GM12878 (cell line): ENCODE measurements around the gene AP1M1. TPM values are rescaled to one million over a fixed set of nuclear protein-coding genes. Genes with fewer than 3 reads are reported as not detected.

Experiments
- ATAC-seq: fragments of 200-7000 bp; cut with Tn5 transposase; 3 replicates; pipeline ENCODE4 v1.9.1; 2020; ENCODE audit warnings: mild to moderate bottlenecking, moderate library complexity
- BruUV-seq: library from RNA; stranded (reverse); fragments of 400-500 nt; replicated peaks from 2 replicates; lab custom pipeline; 2021; lab: Mats Ljungman, UMichigan
- CTCF ChIA-PET: fragments of 300-600 bp; sonication (Branson Sonifier 250); formaldehyde crosslinking; extraction: SDS; loops from one replicate; lab custom pipeline; 2021; ENCODE audit warnings: inconsistent platforms; lab: Yijun Ruan, JAX
- POLR2A ChIA-PET: fragments of 350-600 bp; formaldehyde crosslinking; extraction: SDS; loops from one replicate; lab custom pipeline; 2021; ENCODE audit warnings: inconsistent platforms; lab: Charles Lee
- RAD21 ChIA-PET: fragments of 300-600 bp; sonication (Branson Sonifier 250); formaldehyde crosslinking; loops from one replicate; lab custom pipeline; 2023; ENCODE audit warnings: antibody characterized with exemption; ENCODE audit not compliant: unreplicated experiment; lab: Charles Lee
- SMC1A ChIA-PET: fragments of 300-600 bp; sonication (Branson Sonifier 250); formaldehyde crosslinking; loops from one replicate; lab custom pipeline; 2023; ENCODE audit not compliant: unreplicated experiment, uncharacterized antibody; lab: Charles Lee
- DNase-seq: peaks from one replicate; pipeline ENCODE4 v3.0.0-alpha.2; 2011; ENCODE audit warnings: low read depth, low spot score
- FAIRE-seq: peaks from 3 replicates; lab custom pipeline; 2011; peaks lifted over from hg19 to GRCh38; lab: Jason Lieb, UNC
- H2AFZ ChIP-seq: 2 replicates; pipeline ENCODE4 v1.6.0; 2011; ENCODE audit warnings: low read depth, low read length, control low read depth; ENCODE audit not compliant: control insufficient read depth
- H3K27ac ChIP-seq: 2 replicates; pipeline ENCODE4 v1.5.1; 2011; ENCODE audit warnings: control low read depth; ENCODE audit not compliant: control insufficient read depth, insufficient read depth
- H3K27me3 ChIP-seq, 2 experiments: replicated peaks in 1 of 2; 2 replicates each; pipeline versions ENCODE4 v1.6.0 to v1.6.1; 2011; ENCODE audit warnings: low read length in 1 of 2; ENCODE audit not compliant: control insufficient read depth in 2 of 2, insufficient read depth in 2 of 2
- H3K36me3 ChIP-seq, 2 experiments: 2 replicates each; pipeline ENCODE4 v1.5.1; 2011; ENCODE audit warnings: low read length in 1 of 2; ENCODE audit not compliant: control insufficient read depth in 2 of 2, insufficient read depth in 2 of 2
- H3K4me1 ChIP-seq: 2 replicates; pipeline ENCODE4 v1.6.1; 2011; ENCODE audit warnings: mild to moderate bottlenecking, low read length, moderate library complexity, mixed read lengths; ENCODE audit not compliant: control insufficient read depth, insufficient read depth
- H3K4me2 ChIP-seq: 2 replicates; pipeline ENCODE4 v1.6.0; 2011; ENCODE audit warnings: control low read depth; ENCODE audit not compliant: control insufficient read depth, insufficient read depth
- H3K4me3 ChIP-seq: fragments of 200-600 bp; sonication (generic); 2 replicates; pipeline ENCODE4 v1.5.1; 2016
- H3K79me2 ChIP-seq: 2 replicates; pipeline ENCODE4 v1.6.0; 2011; ENCODE audit warnings: low read length; ENCODE audit not compliant: control insufficient read depth, insufficient read depth
- H3K9ac ChIP-seq: 2 replicates; pipeline ENCODE4 v1.8.0; 2011; ENCODE audit warnings: low read length, control low read depth, mixed read lengths; ENCODE audit not compliant: control insufficient read depth, insufficient read depth
- H3K9me3 ChIP-seq: replicated peaks from 3 replicates; pipeline ENCODE4 v1.5.1; 2011; ENCODE audit warnings: mild to moderate bottlenecking, low read length; ENCODE audit not compliant: control insufficient read depth, insufficient read depth
- H4K20me1 ChIP-seq: 2 replicates; pipeline ENCODE4 v1.6.0; 2011; ENCODE audit not compliant: control insufficient read depth, insufficient read depth
- BHLHE40 ChIP-seq, 2 experiments: fragments of 450-650 bp in 1 of 2; IDR thresholded peaks; 2 replicates each; pipeline ENCODE4 v1.6.1; 2011 to 2017; ENCODE audit warnings: low read depth in 2 of 2, borderline replicate concordance in 1 of 2, improper control_type of control experiment in 1 of 2, low read length in 1 of 2, mild to moderate bottlenecking in 1 of 2
- BMI1 ChIP-seq: fragments of 450-650 bp; IDR thresholded peaks from 2 replicates; pipeline ENCODE4 v1.6.1; 2016; ENCODE audit warnings: mild to moderate bottlenecking, moderate library complexity, borderline replicate concordance
- CBX5 ChIP-seq: sonication (generic); IDR thresholded peaks from 2 replicates; pipeline ENCODE4 v1.6.1; 2016; ENCODE audit warnings: low read depth, moderate library complexity, mild to moderate bottlenecking, inconsistent platforms
- CHD2 ChIP-seq: IDR thresholded peaks from 2 replicates; pipeline ENCODE4 v1.6.1; 2011; ENCODE audit warnings: low read depth, low read length, improper control_type of control experiment, borderline replicate concordance
- HCFC1 ChIP-seq: fragments of 150-350 bp; IDR thresholded peaks from 2 replicates; pipeline ENCODE4 v1.6.1; 2014; ENCODE audit warnings: low read length
- KAT2A ChIP-seq: conservative IDR thresholded peaks from 2 replicates; pipeline ENCODE4 v1.6.1; 2011; ENCODE audit warnings: low read depth, low read length; ENCODE audit not compliant: control insufficient read depth
- KLF5 ChIP-seq: fragments of 450-650 bp; IDR thresholded peaks from 2 replicates; pipeline ENCODE4 v1.6.1; 2014; ENCODE audit warnings: mild to moderate bottlenecking; ENCODE audit not compliant: partially characterized antibody
- NBN ChIP-seq: fragments of 450-650 bp; IDR thresholded peaks from 2 replicates; pipeline ENCODE4 v1.6.1; 2016
- NFXL1 ChIP-seq: fragments of 450-650 bp; IDR thresholded peaks from 2 replicates; pipeline ENCODE4 v1.6.1; 2017; ENCODE audit warnings: antibody characterized with exemption, mild to moderate bottlenecking, borderline replicate concordance
- PAX8 ChIP-seq: fragments of 450-650 bp; IDR thresholded peaks from 2 replicates; pipeline ENCODE4 v1.6.1; 2017; ENCODE audit warnings: mild to moderate bottlenecking, moderate library complexity
- POLR2A ChIP-seq: IDR thresholded peaks from 2 replicates; pipeline ENCODE4 v1.6.1; 2011; ENCODE audit warnings: low read depth, mild to moderate bottlenecking, low read length
- RAD21 ChIP-seq: IDR thresholded peaks from 2 replicates; pipeline ENCODE4 v1.6.1; 2011; ENCODE audit warnings: mild to moderate bottlenecking, low read depth, low read length, moderate library complexity; ENCODE audit not compliant: insufficient read depth
- TARDBP ChIP-seq: IDR thresholded peaks from 2 replicates; pipeline ENCODE4 v1.6.1; 2016; ENCODE audit warnings: borderline replicate concordance
- TCF7 ChIP-seq: IDR thresholded peaks from 2 replicates; pipeline ENCODE4 v1.6.1; 2014; ENCODE audit warnings: antibody characterized with exemption, borderline replicate concordance
- ZNF217 ChIP-seq: fragments of 450-650 bp; IDR thresholded peaks from 2 replicates; pipeline ENCODE4 v1.6.1; 2017; ENCODE audit warnings: antibody characterized with exemption, mild to moderate bottlenecking
- ZNF274 ChIP-seq: IDR thresholded peaks from one replicate; pipeline ENCODE4 v1.8.0; 2011; ENCODE audit not compliant: insufficient read length, insufficient read depth
- WGBS: methylation state at CpG from one replicate; pipeline ENCODE4 v1.1.6; 2016; ENCODE audit warnings: low lambda C conversion rate; ENCODE audit not compliant: insufficient replicate concordance, insufficient coverage; ENCODE audit errors: missing lambda C conversion rate; 5-methylcytosine and 5-hydroxymethylcytosine counted together
- in situ Hi-C: fragments of 300-500 bp; cut with MboI; formaldehyde crosslinking; loops from 9 replicates; pipeline ENCODE4 v1.14.3; 2018; ENCODE audit warnings: mixed read lengths
- intact Hi-C: fragments of 100-400 bp; cut with micrococcal nuclease; formaldehyde crosslinking; loops from one replicate; pipeline ENCODE4 v1.14.2; 2022; ENCODE audit not compliant: unreplicated experiment
- polyA plus RNA-seq, 11 experiments: library from polyadenylated mRNA; depleted of rRNA in 4 of 11; unstranded in 6 of 11; stranded (reverse) in 5 of 11; fragments of >200 nt; fragmentation: Nextera tagmentation in 4 of 11; fragmentation: Illumina TruSeq in 1 of 11; extraction: Ambion mirVana in 4 of 11; extraction: Trizol in 1 of 11; gene quantifications; 1 replicate in 1 of 11; 2 replicates in 10 of 11; pipeline versions ENCODE4 v1.2.1 to v1.2.3, GENCODE V29; 2011 to 2016; ENCODE audit warnings: inconsistent platforms in 2 of 11, missing spikeins in 2 of 11, low read depth in 1 of 11
- total RNA-seq, 4 experiments: library from RNA; depleted of rRNA in 3 of 4; stranded (reverse); fragments of >200 nt in 3 of 4; fragmentation: Illumina TruSeq in 1 of 4; extraction: Trizol in 1 of 4; gene quantifications; 2 replicates each; pipeline versions ENCODE4 v1.2.1 to v1.2.3, GENCODE V29; 2013 to 2021
- TF ChIP-seq, protein P1 (sequence below): IDR thresholded peaks from 2 replicates; pipeline ENCODE4 v1.6.1; 2011; ENCODE audit warnings: borderline replicate concordance, low read depth, mild to moderate bottlenecking, moderate library complexity, low read length; ENCODE audit not compliant: insufficient read depth, poor library complexity, severe bottlenecking
- TF ChIP-seq, protein P2 (sequence below): fragments of 450-650 bp; IDR thresholded peaks from 2 replicates; pipeline ENCODE4 v1.6.1; 2017; ENCODE audit warnings: mild to moderate bottlenecking, low read depth, inconsistent platforms; ENCODE audit not compliant: poor library complexity, severe bottlenecking
- TF ChIP-seq, protein P3 (sequence below): fragments of 450-650 bp; IDR thresholded peaks from 2 replicates; pipeline ENCODE4 v1.6.1; 2017; ENCODE audit warnings: mild to moderate bottlenecking

The AP1M1 gene
- total and polyA plus RNA-seq, 10 of the 15 experiments (the other 5 are each of a cell fraction or from before 2014, with no cell fraction given): 1.0 to 116 (median 44.7) TPM

DNA sequence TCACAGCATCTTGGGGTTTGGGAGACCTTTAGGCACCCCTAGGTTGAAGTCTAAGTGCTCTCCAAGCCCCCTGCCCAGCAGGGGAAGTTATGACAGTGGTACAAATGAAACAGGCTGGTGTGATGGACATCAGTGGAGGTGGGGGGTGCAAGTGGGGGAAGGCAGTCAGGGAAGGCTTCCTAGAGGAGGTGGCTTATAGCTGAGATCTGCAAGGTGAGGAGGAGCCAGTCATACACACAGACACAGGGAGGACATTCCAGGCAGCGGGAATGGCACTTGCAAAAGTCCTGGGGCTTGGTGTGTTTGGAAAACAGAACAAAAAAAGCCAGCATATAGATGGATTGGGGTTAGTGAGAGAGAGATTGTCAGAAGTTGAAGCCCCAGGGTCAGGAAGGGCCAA is 42.6 kb upstream of the AP1M1 start (continued):
- TF ChIP-seq BMI1: no peak
- no peak for TF ChIP-seq CBX5
- TF ChIP-seq POLR2A: peak; percentile 40

DNA sequence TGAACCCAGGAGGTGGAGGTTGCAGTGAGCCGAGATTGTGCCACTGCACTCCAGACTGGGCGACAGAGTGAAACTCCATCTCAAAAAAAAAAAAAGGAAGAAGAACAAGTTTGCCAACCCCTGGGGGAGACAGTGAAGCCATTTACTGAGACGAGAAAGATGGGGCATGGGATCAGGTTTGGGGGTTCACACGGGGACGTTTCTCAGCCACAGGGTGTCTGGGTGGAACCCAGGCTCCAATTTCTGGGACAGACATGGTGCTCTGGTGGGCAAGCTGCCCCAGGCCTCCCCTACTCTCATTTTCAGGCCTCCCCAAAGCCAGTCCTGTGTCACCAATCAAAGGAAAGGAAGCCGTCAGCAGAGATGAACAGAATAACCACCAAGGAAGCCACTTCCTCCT is 40.8 kb upstream of the AP1M1 start:
- SMC1A ChIA-PET: interaction anchor here (0.8 to 5.6 kb wide), 3 partner anchors 12 to 100 kb away, joined by 3 to 33 read pairs (median 3); partner anchors contain the start of gene HSH2D
- Histone ChIP-seq H2AFZ (no peak overlapping the region), H3K27ac (no peak overlapping the region), H3K79me2 (peaks cover 5% of the 10 kb centered on the region), H3K27me3 (no peaks in the 10 kb centered on the region), H3K4me1 (peaks cover 46% of the 10 kb centered on the region), H3K4me2 (no peak overlapping the region), H3K4me3 (no peak overlapping the region), H3K9ac (no peak overlapping the region), H3K9me3 (no peaks in the 10 kb centered on the region; the same call in 2 of the 3 replicates), H4K20me1 (peaks cover 3% of the 10 kb centered on the region; the same call in 1 of the 2 replicates), H3K36me3 (peaks cover 36 to 41% of the 10 kb centered on the region in 2 experiments)
- 62% methylated on average over 5 of the region's 6 CpGs for WGBS
- DNase-seq (no peak), FAIRE-seq (no peak), ATAC-seq (no peak)
- no TSS peak for BruUV-seq
- intact Hi-C loops (no loop called here), in situ Hi-C loops (no loop called here)
- TF ChIP-seq, protein P1, sequence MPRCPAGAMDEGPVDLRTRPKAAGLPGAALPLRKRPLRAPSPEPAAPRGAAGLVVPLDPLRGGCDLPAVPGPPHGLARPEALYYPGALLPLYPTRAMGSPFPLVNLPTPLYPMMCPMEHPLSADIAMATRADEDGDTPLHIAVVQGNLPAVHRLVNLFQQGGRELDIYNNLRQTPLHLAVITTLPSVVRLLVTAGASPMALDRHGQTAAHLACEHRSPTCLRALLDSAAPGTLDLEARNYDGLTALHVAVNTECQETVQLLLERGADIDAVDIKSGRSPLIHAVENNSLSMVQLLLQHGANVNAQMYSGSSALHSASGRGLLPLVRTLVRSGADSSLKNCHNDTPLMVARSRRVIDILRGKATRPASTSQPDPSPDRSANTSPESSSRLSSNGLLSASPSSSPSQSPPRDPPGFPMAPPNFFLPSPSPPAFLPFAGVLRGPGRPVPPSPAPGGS: no peak
- TF ChIP-seq NFXL1 (no peak), RAD21 (no peak), ZNF217 (no peak), TARDBP (no peak), KAT2A (no peak), NBN (no peak), TCF7 (no peak), CHD2 (no peak), BHLHE40 (IDR thresholded peaks at IDR 0.05; ENCODE audit: borderline replicate concordance in 1 of 2, low read depth in 2 of 2, low read length in 1 of 2) (no peak), PAX8 (no peak), ZNF274 (no peak), CBX5 (no peak), HCFC1 (no peak), KLF5 (no peak)
- TF ChIP-seq, protein P2, sequence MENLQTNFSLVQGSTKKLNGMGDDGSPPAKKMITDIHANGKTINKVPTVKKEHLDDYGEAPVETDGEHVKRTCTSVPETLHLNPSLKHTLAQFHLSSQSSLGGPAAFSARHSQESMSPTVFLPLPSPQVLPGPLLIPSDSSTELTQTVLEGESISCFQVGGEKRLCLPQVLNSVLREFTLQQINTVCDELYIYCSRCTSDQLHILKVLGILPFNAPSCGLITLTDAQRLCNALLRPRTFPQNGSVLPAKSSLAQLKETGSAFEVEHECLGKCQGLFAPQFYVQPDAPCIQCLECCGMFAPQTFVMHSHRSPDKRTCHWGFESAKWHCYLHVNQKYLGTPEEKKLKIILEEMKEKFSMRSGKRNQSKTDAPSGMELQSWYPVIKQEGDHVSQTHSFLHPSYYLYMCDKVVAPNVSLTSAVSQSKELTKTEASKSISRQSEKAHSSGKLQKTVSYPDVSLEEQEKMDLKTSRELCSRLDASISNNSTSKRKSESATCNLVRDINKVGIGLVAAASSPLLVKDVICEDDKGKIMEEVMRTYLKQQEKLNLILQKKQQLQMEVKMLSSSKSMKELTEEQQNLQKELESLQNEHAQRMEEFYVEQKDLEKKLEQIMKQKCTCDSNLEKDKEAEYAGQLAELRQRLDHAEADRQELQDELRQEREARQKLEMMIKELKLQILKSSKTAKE: no peak
- TF ChIP-seq, protein P3, sequence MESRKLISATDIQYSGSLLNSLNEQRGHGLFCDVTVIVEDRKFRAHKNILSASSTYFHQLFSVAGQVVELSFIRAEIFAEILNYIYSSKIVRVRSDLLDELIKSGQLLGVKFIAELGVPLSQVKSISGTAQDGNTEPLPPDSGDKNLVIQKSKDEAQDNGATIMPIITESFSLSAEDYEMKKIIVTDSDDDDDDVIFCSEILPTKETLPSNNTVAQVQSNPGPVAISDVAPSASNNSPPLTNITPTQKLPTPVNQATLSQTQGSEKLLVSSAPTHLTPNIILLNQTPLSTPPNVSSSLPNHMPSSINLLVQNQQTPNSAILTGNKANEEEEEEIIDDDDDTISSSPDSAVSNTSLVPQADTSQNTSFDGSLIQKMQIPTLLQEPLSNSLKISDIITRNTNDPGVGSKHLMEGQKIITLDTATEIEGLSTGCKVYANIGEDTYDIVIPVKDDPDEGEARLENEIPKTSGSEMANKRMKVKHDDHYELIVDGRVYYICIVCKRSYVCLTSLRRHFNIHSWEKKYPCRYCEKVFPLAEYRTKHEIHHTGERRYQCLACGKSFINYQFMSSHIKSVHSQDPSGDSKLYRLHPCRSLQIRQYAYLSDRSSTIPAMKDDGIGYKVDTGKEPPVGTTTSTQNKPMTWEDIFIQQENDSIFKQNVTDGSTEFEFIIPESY: no peak
- RAD21 ChIA-PET: interaction anchor here (1.4 kb wide), 1 partner anchor 40 kb away, joined by 3 read pairs; no protein-coding TSS in a partner anchor
- POLR2A ChIA-PET: interaction anchor here (0.7 to 3.1 kb wide), 3 partner anchors 12 to 301 kb away, joined by 3 to 35 read pairs (median 4); partner anchors contain the start of gene HSH2D
- CTCF ChIA-PET: interaction anchor here (0.7 to 0.8 kb wide), 3 partner anchors 23 to 226 kb away, joined by 3 to 4 read pairs (median 3); no protein-coding TSS in a partner anchor
